AG09309 (cell line): Measurements from ENCODE around the gene VAT1.
A peak's percentile ranks its signal among the peaks of the same experiment; 100 is the strongest.

Experiments
- DNase-seq: peaks from one replicate; pipeline ENCODE4 v3.0.0-alpha.2; 2010; ENCODE audit warnings: low read depth
- H3K4me3 ChIP-seq: 2 replicates; pipeline ENCODE4 v1.5.1; 2011; ENCODE audit warnings: mild to moderate bottlenecking, low read depth, low read length, moderate library complexity; ENCODE audit not compliant: control insufficient read depth
- CTCF ChIP-seq: IDR thresholded peaks from 2 replicates; pipeline ENCODE4 v1.5.1; 2011; ENCODE audit warnings: mild to moderate bottlenecking, low read depth, low read length, inconsistent platforms; ENCODE audit not compliant: insufficient read depth, control insufficient read depth; ENCODE audit errors: missing control alignments

The VAT1 gene

GRCh38 chr17:43024407-43025289 is 2.5 kb upstream of the VAT1 start, which contains the start of gene RND2:
TSS of gene RND2 (plus strand) at chr17:43025231. CDS start at chr17:43025348, 117 bp downstream.
- peak within 1 kb of the TSS; percentile 56 for H3K4me3 ChIP-seq
- DNase-seq, result peak; percentile 83
- peak; percentile 88 for TF ChIP-seq CTCF

- peak overlapping the region; percentile 93 for H3K4me3 ChIP-seq
- DNase-seq, result no peak
- TF ChIP-seq CTCF, result no peak
Measured at GRCh38 chr17:43020789-43021740, 1.1 kb downstream of the VAT1 start.

- TF ChIP-seq CTCF, result no peak
- H3K4me3 ChIP-seq, result no peak overlapping the region
- no peak for DNase-seq
Measured at GRCh38 chr17:43020030-43020621, 2.1 kb downstream of the VAT1 start.

GRCh38 chr17:43019418-43019817 is 2.8 kb downstream of the VAT1 start:
- H3K4me3 ChIP-seq, result no peak overlapping the region
- TF ChIP-seq CTCF, result no peak
- DNase-seq, result no peak

- no peak for DNase-seq
- no peak for TF ChIP-seq CTCF
- H3K4me3 ChIP-seq, result no peak overlapping the region
Measured at GRCh38 chr17:43018932-43019331, 3.3 kb downstream of the VAT1 start.
